Gastrocnemius medialis (tissue), 4 donors: ENCODE measurements around the gene PAM16.

Source experiments
- CTCF ChIP-seq, 5 experiments: fragments of 450-650 bp in 3 of 5; fragments of 200-600 bp in 2 of 5; sonication (generic) in 2 of 5; IDR thresholded peaks in 4 of 5; conservative IDR thresholded peaks in 1 of 5; 1 replicate in 4 of 5; 2 replicates in 1 of 5; pipeline ENCODE4 v1.5.1; 2016 to 2019; ENCODE audit warnings: antibody characterized with exemption in 5 of 5, mild to moderate bottlenecking in 3 of 5, moderate library complexity in 3 of 5
- POLR2A ChIP-seq, 2 donors: fragments of 450-650 bp; IDR thresholded peaks; one replicate each; pipeline ENCODE4 v1.6.1; 2017; ENCODE audit warnings: antibody characterized with exemption in 2 of 2, mild to moderate bottlenecking in 2 of 2, moderate library complexity in 2 of 2

GRCh38 chr16:4352843-4353242, 1.7 kb upstream of the PAM16 start:
- TF ChIP-seq CTCF (IDR thresholded peaks at IDR 0.05 in 4 of 5, conservative IDR thresholded peaks at IDR 0.05 in 1 of 5) (no peak), POLR2A (IDR thresholded peaks at IDR 0.05) (no peak)
